GM10266 (cell line): ENCODE measurements around the gene GNAI1.

Experiments used
- DNase-seq: peaks from one replicate; pipeline ENCODE4 v3.0.0; 2012; ENCODE audit errors: extremely low spot score
- CTCF ChIP-seq: IDR thresholded peaks from 2 replicates; pipeline ENCODE4 v1.5.1; 2012; ENCODE audit warnings: mild to moderate bottlenecking, low read depth; ENCODE audit not compliant: control insufficient read depth, insufficient read depth; ENCODE audit errors: missing control alignments

GNAI1 gene

GRCh38 chr7:80134536-80135308 is at the start of gene GNAI1:
GNAI1 (plus strand) TSS chr7:80134831; CDS start chr7:80135161, 330 bp downstream.
- DNase-seq: peak; percentile 24
- no peak for TF ChIP-seq CTCF

- TF ChIP-seq CTCF: no peak
- DNase-seq: no peak
Observed at GRCh38 chr7:80087051-80087770, 47.4 kb upstream of the GNAI1 start.

- no peak for TF ChIP-seq CTCF
- DNase-seq: no peak
Observed at GRCh38 chr7:80087771-80088170, 46.9 kb upstream of the GNAI1 start.

- no peak for DNase-seq
- no peak for TF ChIP-seq CTCF
Observed at GRCh38 chr7:80088705-80089104, 45.9 kb upstream of the GNAI1 start.

- no peak for TF ChIP-seq CTCF
- no peak for DNase-seq
Observed at GRCh38 chr7:80089366-80089765, 45.3 kb upstream of the GNAI1 start.

GRCh38 chr7:80093349-80093748 is 41.3 kb upstream of the GNAI1 start:
- TF ChIP-seq CTCF: no peak
- no peak for DNase-seq

- no peak for DNase-seq
- no peak for TF ChIP-seq CTCF
Observed at GRCh38 chr7:80095545-80095944, 39.1 kb upstream of the GNAI1 start.
